B cell (primary cell): Measurements from ENCODE around the gene TFE3. TPM values are rescaled to one million over a fixed set of nuclear protein-coding genes. Genes with fewer than 3 reads are reported as not detected.

Experiments used
- ATAC-seq: fragments of 200-7000 bp; cut with Tn5 transposase; one replicate; pipeline ENCODE4 v1.10.0; 2021; ENCODE audit warnings: low read depth, mild to moderate bottlenecking, moderate number of reproducible peaks, moderate library complexity
- CTCF ChIA-PET: fragments of 350-600 bp; sonication (Branson Sonifier 250); formaldehyde crosslinking; loops from one replicate; lab custom pipeline; 2021; ENCODE audit warnings: antibody characterized with exemption, inconsistent platforms; lab: Charles Lee
- POLR2A ChIA-PET: fragments of 350-600 bp; sonication (Branson Sonifier 250); formaldehyde crosslinking; loops from one replicate; lab custom pipeline; 2021; ENCODE audit warnings: antibody characterized with exemption; lab: Charles Lee
- DNase-seq: peaks from one replicate; pipeline ENCODE4 v3.0.0; 2013
- H2AFZ ChIP-seq: 2 replicates; pipeline ENCODE4 v1.6.1; 2012; ENCODE audit warnings: mild to moderate bottlenecking, low read depth, low read length; ENCODE audit not compliant: insufficient read depth, poor library complexity, severe bottlenecking
- H3K27ac ChIP-seq, 2 donors: 1 replicate in 1 of 2; 2 replicates in 1 of 2; pipeline ENCODE4 v1.5.1; 2012 to 2013; ENCODE audit warnings: low read length in 2 of 2, mild to moderate bottlenecking in 2 of 2, moderate library complexity in 1 of 2
- H3K27me3 ChIP-seq, 4 experiments: fragments of 200-600 bp in 1 of 4; sonication (generic) in 1 of 4; replicated peaks in 1 of 4; 1 replicate in 2 of 4; 2 replicates in 2 of 4; pipeline versions ENCODE4 v1.6.1 to v1.7.0; 2013 to 2016; ENCODE audit warnings: low read length in 3 of 4, mild to moderate bottlenecking in 2 of 4, mixed read lengths in 1 of 4, moderate library complexity in 1 of 4; ENCODE audit not compliant: insufficient read depth in 4 of 4, control insufficient read depth in 3 of 4; ENCODE audit errors: control extremely low read depth in 1 of 4
- H3K36me3 ChIP-seq, 2 experiments: replicated peaks in 1 of 2; 1 replicate in 1 of 2; 2 replicates in 1 of 2; pipeline versions ENCODE4 v1.6.1 to v1.7.1; 2013; ENCODE audit warnings: low read length in 1 of 2; ENCODE audit not compliant: insufficient read depth in 2 of 2, control insufficient read depth in 1 of 2; ENCODE audit errors: control extremely low read depth in 1 of 2, extremely low read depth in 1 of 2
- H3K4me1 ChIP-seq, 2 donors: fragments of 200-600 bp in 1 of 2; sonication (generic) in 1 of 2; 1 replicate in 1 of 2; 2 replicates in 1 of 2; pipeline versions ENCODE4 v1.5.1 to v1.6.1; 2013 to 2017; ENCODE audit warnings: low read length in 2 of 2; ENCODE audit not compliant: control insufficient read depth in 2 of 2, insufficient read depth in 2 of 2
- H3K4me2 ChIP-seq: replicated peaks from 2 replicates; pipeline ENCODE3; 2012; ENCODE audit warnings: mild to moderate bottlenecking, low read depth, low read length; ENCODE audit not compliant: poor library complexity, severe bottlenecking
- H3K4me3 ChIP-seq, 5 experiments: fragments of 200-600 bp in 1 of 5; sonication (generic) in 1 of 5; 1 replicate in 3 of 5; 2 replicates in 2 of 5; pipeline versions ENCODE4 v1.5.1 to v1.7.0; 2011 to 2016; ENCODE audit warnings: low read length in 4 of 5, mild to moderate bottlenecking in 4 of 5, low read depth in 2 of 5, control low read depth in 1 of 5, moderate library complexity in 1 of 5; ENCODE audit not compliant: insufficient read depth in 1 of 5; ENCODE audit errors: control extremely low read depth in 1 of 5, extremely low read depth in 1 of 5
- H3K79me2 ChIP-seq: fragments of 200-600 bp; sonication (generic); one replicate; pipeline ENCODE4 v1.6.0; 2016; ENCODE audit warnings: low read length; ENCODE audit not compliant: control insufficient read depth, insufficient read depth
- H3K9ac ChIP-seq: fragments of 200-600 bp; sonication (generic); 2 replicates; pipeline ENCODE4 v1.6.1; 2017; ENCODE audit warnings: mild to moderate bottlenecking, low read length, moderate library complexity
- H3K9me3 ChIP-seq, 3 donors: one replicate each; pipeline versions ENCODE4 v1.6.1 to v1.7.1; 2013; ENCODE audit warnings: low read length in 2 of 3; ENCODE audit not compliant: control insufficient read depth in 2 of 3, insufficient read depth in 1 of 3; ENCODE audit errors: control extremely low read depth in 1 of 3
- H4K20me1 ChIP-seq: 2 replicates; pipeline ENCODE4 v1.6.0; 2012; ENCODE audit warnings: mild to moderate bottlenecking, low read length; ENCODE audit not compliant: insufficient read depth, control insufficient read depth, poor library complexity, severe bottlenecking
- H3K27ac Mint-ChIP-seq: one replicate; pipeline ENCODE4 v1.8.0; 2021; ENCODE audit warnings: mixed read lengths
- H3K27me3 Mint-ChIP-seq: one replicate; pipeline ENCODE4 v1.8.0; 2021; ENCODE audit warnings: mixed read lengths
- H3K4me1 Mint-ChIP-seq: one replicate; pipeline ENCODE4 v1.8.0; 2021; ENCODE audit warnings: mixed read lengths
- H3K4me3 Mint-ChIP-seq: one replicate; pipeline ENCODE4 v1.8.0; 2021; ENCODE audit warnings: mixed read lengths
- H3K9me3 Mint-ChIP-seq: one replicate; pipeline ENCODE4 v1.8.0; 2022; ENCODE audit warnings: mixed read lengths; ENCODE audit not compliant: insufficient read depth
- EZH2 ChIP-seq: IDR thresholded peaks from 2 replicates; pipeline ENCODE4 v1.6.1; 2012; ENCODE audit warnings: borderline replicate concordance, low read depth, mild to moderate bottlenecking, moderate library complexity, low read length; ENCODE audit not compliant: insufficient read depth, poor library complexity, severe bottlenecking
- WGBS: methylation state at CpG from one replicate; pipeline ENCODE4 v1.1.5; 2013; ENCODE audit warnings: missing lambda C conversion rate; ENCODE audit not compliant: insufficient coverage; 5-methylcytosine and 5-hydroxymethylcytosine counted together
- intact Hi-C: fragments of 100-400 bp; cut with micrococcal nuclease; formaldehyde crosslinking; loops from one replicate; pipeline ENCODE4 v1.10.0; 2022
- polyA plus RNA-seq: library from polyadenylated mRNA; depleted of rRNA; stranded (reverse); fragments of >200 nt; gene quantifications from 2 replicates; pipeline ENCODE4 v1.2.3, GENCODE V29; 2012
- total RNA-seq, 2 donors: library from RNA; stranded (reverse); fragments of 120-200 nt in 1 of 2; gene quantifications; 1 replicate in 1 of 2; 2 replicates in 1 of 2; pipeline versions ENCODE4 v1.2.3 to v1.2.4, GENCODE V29; 2013 to 2022
- TF ChIP-seq, protein P1 (sequence below): fragments of 200-600 bp; IDR thresholded peaks from one replicate; pipeline ENCODE4 v1.8.0; 2022; ENCODE audit warnings: antibody characterized with exemption, mild to moderate bottlenecking

The TFE3 gene
- total and polyA plus RNA-seq, 2 donors (not counting 1 experiment from before 2014, with no cell fraction given), result 21.0 to 38.9 TPM

DNA sequence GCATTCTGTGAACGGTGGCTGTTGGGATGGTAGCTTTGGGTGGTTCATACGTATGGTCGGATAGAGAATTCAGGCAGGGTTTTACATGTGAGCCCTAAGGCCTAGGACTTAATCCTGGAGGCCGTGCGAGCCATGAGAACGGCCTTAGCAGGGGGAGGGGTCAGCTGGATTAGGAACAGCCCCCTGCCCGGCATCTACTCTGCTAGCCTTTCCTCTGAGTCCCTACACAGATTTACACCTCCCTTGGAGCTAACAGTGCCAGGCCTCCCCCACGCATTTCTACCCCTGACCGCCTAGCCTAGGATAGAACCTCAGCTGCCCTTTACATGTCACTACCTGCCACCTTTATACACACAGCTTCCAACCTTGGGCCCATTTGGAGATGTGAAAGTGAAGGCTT, 23.5 kb upstream of the TFE3 start:
- TF ChIP-seq, protein P1, sequence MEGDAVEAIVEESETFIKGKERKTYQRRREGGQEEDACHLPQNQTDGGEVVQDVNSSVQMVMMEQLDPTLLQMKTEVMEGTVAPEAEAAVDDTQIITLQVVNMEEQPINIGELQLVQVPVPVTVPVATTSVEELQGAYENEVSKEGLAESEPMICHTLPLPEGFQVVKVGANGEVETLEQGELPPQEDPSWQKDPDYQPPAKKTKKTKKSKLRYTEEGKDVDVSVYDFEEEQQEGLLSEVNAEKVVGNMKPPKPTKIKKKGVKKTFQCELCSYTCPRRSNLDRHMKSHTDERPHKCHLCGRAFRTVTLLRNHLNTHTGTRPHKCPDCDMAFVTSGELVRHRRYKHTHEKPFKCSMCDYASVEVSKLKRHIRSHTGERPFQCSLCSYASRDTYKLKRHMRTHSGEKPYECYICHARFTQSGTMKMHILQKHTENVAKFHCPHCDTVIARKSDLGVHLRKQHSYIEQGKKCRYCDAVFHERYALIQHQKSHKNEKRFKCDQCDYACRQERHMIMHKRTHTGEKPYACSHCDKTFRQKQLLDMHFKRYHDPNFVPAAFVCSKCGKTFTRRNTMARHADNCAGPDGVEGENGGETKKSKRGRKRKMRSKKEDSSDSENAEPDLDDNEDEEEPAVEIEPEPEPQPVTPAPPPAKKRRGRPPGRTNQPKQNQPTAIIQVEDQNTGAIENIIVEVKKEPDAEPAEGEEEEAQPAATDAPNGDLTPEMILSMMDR, result no peak
- TF ChIP-seq EZH2, result no peak
- no peaks in the 10 kb centered on the region for H3K27me3 Mint-ChIP-seq
- Histone ChIP-seq H3K4me1 (no peaks in the 10 kb centered on the region), H4K20me1 (no peaks in the 10 kb centered on the region), H3K36me3 (peaks cover 0 to 4% of the 10 kb centered on the region in 2 experiments), H3K9me3 (no peaks in the 10 kb centered on the region), H3K4me3 (no peak overlapping the region), H3K27ac (no peak overlapping the region), H3K9ac (no peak overlapping the region), H3K27me3 (no peaks in the 10 kb centered on the region), H3K4me2 (no peak overlapping the region), H2AFZ (no peak overlapping the region), H3K79me2 (no peaks in the 10 kb centered on the region)
- ChIA-PET POLR2A (no interaction called here), CTCF (no interaction called here)
- no peak overlapping the region for H3K27ac Mint-ChIP-seq
- no peak overlapping the region for H3K4me3 Mint-ChIP-seq
- no peaks in the 10 kb centered on the region for H3K9me3 Mint-ChIP-seq
- intact Hi-C loops, result no loop called here
- 90% methylated on average over 2 of the region's 9 CpGs for WGBS
- no peak for DNase-seq
- H3K4me1 Mint-ChIP-seq, result no peaks in the 10 kb centered on the region
- ATAC-seq, result no peak

DNA sequence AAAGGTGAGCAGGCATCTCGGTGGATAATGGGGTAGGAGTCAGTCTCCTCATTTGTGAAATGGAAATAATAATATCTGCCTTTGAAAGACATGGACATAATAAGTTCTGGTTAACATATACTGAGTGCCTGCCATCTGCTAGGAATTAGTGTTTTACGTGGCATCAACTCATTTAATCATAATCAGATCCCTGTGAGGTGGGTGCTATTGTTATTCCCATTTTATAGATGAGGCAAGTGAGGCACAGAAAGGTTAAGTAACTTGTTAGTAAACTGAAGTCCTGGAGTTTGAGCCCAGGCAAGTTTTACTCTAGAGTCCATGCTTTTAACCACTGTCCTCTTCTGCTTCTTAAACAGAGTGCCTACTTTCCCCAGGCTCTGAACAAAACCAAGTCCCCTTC, 23.1 kb upstream of the TFE3 start:
- POLR2A ChIA-PET, result no interaction called here
- Histone ChIP-seq H3K4me1 (no peaks in the 10 kb centered on the region), H3K4me2 (no peak overlapping the region), H3K4me3 (no peak overlapping the region), H3K36me3 (peaks cover 0 to 4% of the 10 kb centered on the region in 2 experiments), H3K79me2 (no peaks in the 10 kb centered on the region), H3K27ac (no peak overlapping the region), H2AFZ (no peak overlapping the region), H3K9ac (no peak overlapping the region), H3K9me3 (no peaks in the 10 kb centered on the region), H3K27me3 (no peaks in the 10 kb centered on the region), H4K20me1 (no peaks in the 10 kb centered on the region)
- Mint-ChIP-seq H3K9me3 (no peaks in the 10 kb centered on the region), H3K27me3 (no peaks in the 10 kb centered on the region), H3K27ac (no peak overlapping the region), H3K4me1 (no peaks in the 10 kb centered on the region), H3K4me3 (no peak overlapping the region)
- intact Hi-C loops, result no loop called here
- CTCF ChIA-PET, result no interaction called here
- WGBS, result 100% methylated on average over 1 of the region's 2 CpGs
- ATAC-seq (no peak), DNase-seq (no peak)
- no peak for TF ChIP-seq EZH2
- TF ChIP-seq, protein P1, result no peak
